ENCODE measurements around the gene LRRC43.

The LRRC43 gene

GRCh38 chr12:122244565-122245371 lies 61.8 kb downstream of the LRRC43 start:
- H3K4me3 Mint-ChIP-seq, result no peak overlapping the region
- no peaks in the 10 kb centered on the region for H3K9me3 Mint-ChIP-seq
- no peak overlapping the region for H3K27ac Mint-ChIP-seq
- H3K36me3 Mint-ChIP-seq (ENCODE audit: low read depth), result peaks cover 96% of the 10 kb centered on the region
- H3K4me1 Mint-ChIP-seq (ENCODE audit: low read depth), result no peaks in the 10 kb centered on the region
- no peaks in the 10 kb centered on the region for H3K27me3 Mint-ChIP-seq
- intact Hi-C loops (cut with micrococcal nuclease), result no loop called here

DNA sequence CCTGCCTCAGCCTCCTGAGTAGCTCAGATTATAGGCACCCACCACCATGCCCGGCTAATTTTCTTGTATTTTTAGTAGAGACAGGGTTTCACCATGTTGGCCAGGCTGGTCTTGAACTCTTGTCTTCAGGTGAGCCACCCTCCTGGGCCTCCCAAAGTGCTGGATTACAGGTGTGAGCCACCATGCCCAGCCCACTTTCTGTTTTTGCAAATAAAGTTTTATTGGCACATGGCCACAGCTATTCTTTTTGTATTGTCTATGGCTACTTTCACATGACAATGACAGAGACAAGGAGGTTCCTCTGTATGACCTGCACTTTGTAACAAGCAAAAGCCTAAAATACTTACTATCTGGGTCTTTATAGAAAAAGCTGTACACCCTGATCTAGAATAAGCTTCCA lies 62.6 kb downstream of the LRRC43 start:
- Mint-ChIP-seq H3K4me1 (ENCODE audit: low read depth) (no peaks in the 10 kb centered on the region), H3K27ac (no peak overlapping the region), H3K4me3 (no peak overlapping the region), H3K9me3 (no peaks in the 10 kb centered on the region), H3K36me3 (ENCODE audit: low read depth) (peaks cover 96% of the 10 kb centered on the region), H3K27me3 (no peaks in the 10 kb centered on the region)
- intact Hi-C loops (cut with micrococcal nuclease), result no loop called here

- Mint-ChIP-seq H3K9me3 (no peaks in the 10 kb centered on the region), H3K27me3 (no peaks in the 10 kb centered on the region), H3K4me1 (ENCODE audit: low read depth) (no peaks in the 10 kb centered on the region), H3K36me3 (ENCODE audit: low read depth) (peaks cover 87% of the 10 kb centered on the region), H3K4me3 (no peak overlapping the region), H3K27ac (no peak overlapping the region)
- intact Hi-C loops (cut with micrococcal nuclease), result no loop called here
Observed at GRCh38 chr12:122250047-122250446, 67.1 kb downstream of the LRRC43 start.

DNA sequence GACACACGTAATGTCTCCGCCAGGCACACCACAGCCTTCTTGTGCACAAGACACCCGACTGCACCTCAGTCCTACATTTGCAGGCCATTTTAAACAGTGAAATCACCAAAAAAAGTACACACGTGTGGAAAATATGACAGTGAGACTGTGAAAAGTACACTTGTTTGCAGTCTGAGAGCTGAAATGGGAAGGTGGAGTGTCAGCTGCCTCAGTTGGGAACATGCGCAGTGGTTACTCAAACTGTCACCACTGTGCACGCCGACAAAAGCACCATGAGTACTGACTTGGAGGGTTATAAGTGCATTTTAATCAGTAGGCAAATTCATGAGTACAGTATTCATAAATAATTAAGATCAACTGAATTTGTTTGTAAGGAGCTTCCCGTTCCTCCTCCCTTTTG lies 67.6 kb downstream of the LRRC43 start:
- Mint-ChIP-seq H3K9me3 (no peaks in the 10 kb centered on the region), H3K4me3 (no peak overlapping the region), H3K27me3 (no peaks in the 10 kb centered on the region), H3K4me1 (ENCODE audit: low read depth) (no peaks in the 10 kb centered on the region), H3K36me3 (ENCODE audit: low read depth) (peaks cover 90% of the 10 kb centered on the region), H3K27ac (no peak overlapping the region)
- intact Hi-C loops (cut with micrococcal nuclease), result no loop called here
